ENCODE results near the gene ATG101. TPM values are rescaled to one million over a fixed set of nuclear protein-coding genes. Genes with fewer than 3 reads are reported as not detected.
A peak's percentile ranks its signal among the peaks of the same experiment; 100 is the strongest.

Gene ATG101
- total and polyA plus RNA-seq, 2 of the 13 experiments (the other 11 are each of a cell fraction or from before 2014, with no cell fraction given) = 58.2 to 67.7 TPM

DNA sequence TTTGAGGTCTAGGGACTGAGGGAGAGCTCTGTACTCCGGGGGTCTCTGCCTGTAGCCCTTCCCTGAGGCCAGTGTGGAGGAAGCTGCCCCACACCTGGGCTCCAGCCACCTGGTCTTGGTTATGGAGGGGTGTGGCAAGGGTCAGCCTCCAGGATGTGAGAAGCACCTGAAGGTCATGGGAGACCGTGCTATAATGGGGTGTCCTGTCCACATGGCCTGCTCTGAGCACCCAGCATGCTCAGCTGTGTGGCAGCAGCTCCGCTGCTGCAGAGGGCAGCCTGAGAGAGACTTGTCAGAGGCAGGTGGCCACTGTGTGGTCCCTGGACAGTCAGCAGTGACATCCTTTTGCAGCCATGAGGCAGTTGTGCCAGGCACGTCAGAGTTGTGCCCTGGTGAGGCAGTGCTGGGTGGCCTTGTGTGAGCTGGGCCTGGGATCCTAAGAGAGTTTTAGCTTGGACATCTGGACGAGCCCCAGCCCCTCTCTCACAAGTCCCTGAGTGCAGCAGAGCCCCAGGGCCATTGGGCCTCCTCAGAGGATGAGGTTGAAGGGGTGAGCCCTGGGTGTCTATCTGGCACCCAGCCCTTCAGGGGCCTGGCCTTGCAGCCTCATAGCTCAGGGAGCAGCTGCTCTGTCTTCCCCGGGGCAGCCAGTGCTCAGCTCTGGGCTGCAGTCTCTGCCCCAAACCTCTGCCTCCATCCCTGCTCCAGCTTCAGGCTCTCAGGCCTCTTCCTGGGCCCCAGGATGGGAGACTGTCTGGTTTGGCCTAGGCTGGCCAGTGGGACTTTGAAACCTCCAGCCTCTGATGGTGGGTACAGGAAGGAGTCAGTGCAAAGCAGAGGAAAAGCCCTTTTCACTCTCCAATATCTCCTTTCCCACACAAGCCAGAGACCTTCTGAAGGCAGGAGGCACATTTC, 7.4 kb upstream of the ATG101 start (continued):
- TF ChIP-seq MIER3 (CRISPR knock-in tag; IDR thresholded peaks at IDR 0.05; ENCODE audit: borderline replicate concordance) (no peak), PRPF4 (IDR thresholded peaks at IDR 0.05; ENCODE audit: low read depth, low read length, poor library complexity, severe bottlenecking) (no peak), CHCHD3 (CRISPR knock-in tag; IDR thresholded peaks at IDR 0.05) (no peak), ZBTB8A (CRISPR knock-in tag; IDR thresholded peaks at IDR 0.05; ENCODE audit: borderline replicate concordance, low read depth) (no peak), ZC3H4 (CRISPR knock-in tag; IDR thresholded peaks at IDR 0.05; ENCODE audit: borderline replicate concordance) (no peak), KAT7 (CRISPR knock-in tag; IDR thresholded peaks at IDR 0.05; ENCODE audit: borderline replicate concordance) (no peak), PHF21A (CRISPR knock-in tag; IDR thresholded peaks at IDR 0.05) (no peak), TEAD3 (CRISPR knock-in tag; optimal IDR thresholded peaks at IDR 0.05; ENCODE audit: borderline replicate concordance) (no peak), NFYC (CRISPR knock-in tag; IDR thresholded peaks at IDR 0.05) (no peak), ZNF670 (CRISPR knock-in tag; IDR thresholded peaks at IDR 0.05; ENCODE audit: borderline replicate concordance) (no peak), RBFOX2 (IDR thresholded peaks at IDR 0.05; ENCODE audit: low read depth, low read length) (0 out of 2 replicates have a peak, but pooled peaks have one; percentile 9), IRF2 (CRISPR knock-in tag; IDR thresholded peaks at IDR 0.05) (no peak), SRSF1 (optimal IDR thresholded peaks at IDR 0.05; ENCODE audit: low read depth, low read length) (peak; percentile 41), ZNF468 (CRISPR knock-in tag; IDR thresholded peaks at IDR 0.05) (no peak), BRD4 (CRISPR knock-in tag; IDR thresholded peaks at IDR 0.05) (no peak), ZZZ3 (CRISPR knock-in tag; IDR thresholded peaks at IDR 0.05; ENCODE audit: borderline replicate concordance) (no peak), WIZ (CRISPR knock-in tag; IDR thresholded peaks at IDR 0.05) (no peak)
- TF ChIP-seq, protein P1, sequence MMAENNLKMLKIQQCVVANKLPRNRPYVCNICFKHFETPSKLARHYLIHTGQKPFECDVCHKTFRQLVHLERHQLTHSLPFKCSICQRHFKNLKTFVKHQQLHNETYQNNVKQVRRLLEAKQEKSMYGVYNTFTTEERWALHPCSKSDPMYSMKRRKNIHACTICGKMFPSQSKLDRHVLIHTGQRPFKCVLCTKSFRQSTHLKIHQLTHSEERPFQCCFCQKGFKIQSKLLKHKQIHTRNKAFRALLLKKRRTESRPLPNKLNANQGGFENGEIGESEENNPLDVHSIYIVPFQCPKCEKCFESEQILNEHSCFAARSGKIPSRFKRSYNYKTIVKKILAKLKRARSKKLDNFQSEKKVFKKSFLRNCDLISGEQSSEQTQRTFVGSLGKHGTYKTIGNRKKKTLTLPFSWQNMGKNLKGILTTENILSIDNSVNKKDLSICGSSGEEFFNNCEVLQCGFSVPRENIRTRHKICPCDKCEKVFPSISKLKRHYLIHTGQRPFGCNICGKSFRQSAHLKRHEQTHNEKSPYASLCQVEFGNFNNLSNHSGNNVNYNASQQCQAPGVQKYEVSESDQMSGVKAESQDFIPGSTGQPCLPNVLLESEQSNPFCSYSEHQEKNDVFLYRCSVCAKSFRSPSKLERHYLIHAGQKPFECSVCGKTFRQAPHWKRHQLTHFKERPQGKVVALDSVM (CRISPR knock-in tag; IDR thresholded peaks at IDR 0.05) = no peak; the same call in 1 of the 2 replicates
- TF ChIP-seq, protein P2, sequence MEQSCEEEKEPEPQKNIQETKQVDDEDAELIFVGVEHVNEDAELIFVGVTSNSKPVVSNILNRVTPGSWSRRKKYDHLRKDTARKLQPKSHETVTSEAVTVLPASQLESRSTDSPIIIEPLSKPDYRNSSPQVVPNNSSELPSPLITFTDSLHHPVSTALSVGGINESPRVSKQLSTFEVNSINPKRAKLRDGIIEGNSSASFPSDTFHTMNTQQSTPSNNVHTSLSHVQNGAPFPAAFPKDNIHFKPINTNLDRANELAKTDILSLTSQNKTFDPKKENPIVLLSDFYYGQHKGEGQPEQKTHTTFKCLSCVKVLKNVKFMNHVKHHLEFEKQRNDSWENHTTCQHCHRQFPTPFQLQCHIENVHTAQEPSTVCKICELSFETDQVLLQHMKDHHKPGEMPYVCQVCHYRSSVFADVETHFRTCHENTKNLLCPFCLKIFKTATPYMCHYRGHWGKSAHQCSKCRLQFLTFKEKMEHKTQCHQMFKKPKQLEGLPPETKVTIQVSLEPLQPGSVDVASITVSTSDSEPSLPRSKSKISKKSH (CRISPR knock-in tag; IDR thresholded peaks at IDR 0.05; ENCODE audit: borderline replicate concordance) = no peak
- TF ChIP-seq, protein P3, sequence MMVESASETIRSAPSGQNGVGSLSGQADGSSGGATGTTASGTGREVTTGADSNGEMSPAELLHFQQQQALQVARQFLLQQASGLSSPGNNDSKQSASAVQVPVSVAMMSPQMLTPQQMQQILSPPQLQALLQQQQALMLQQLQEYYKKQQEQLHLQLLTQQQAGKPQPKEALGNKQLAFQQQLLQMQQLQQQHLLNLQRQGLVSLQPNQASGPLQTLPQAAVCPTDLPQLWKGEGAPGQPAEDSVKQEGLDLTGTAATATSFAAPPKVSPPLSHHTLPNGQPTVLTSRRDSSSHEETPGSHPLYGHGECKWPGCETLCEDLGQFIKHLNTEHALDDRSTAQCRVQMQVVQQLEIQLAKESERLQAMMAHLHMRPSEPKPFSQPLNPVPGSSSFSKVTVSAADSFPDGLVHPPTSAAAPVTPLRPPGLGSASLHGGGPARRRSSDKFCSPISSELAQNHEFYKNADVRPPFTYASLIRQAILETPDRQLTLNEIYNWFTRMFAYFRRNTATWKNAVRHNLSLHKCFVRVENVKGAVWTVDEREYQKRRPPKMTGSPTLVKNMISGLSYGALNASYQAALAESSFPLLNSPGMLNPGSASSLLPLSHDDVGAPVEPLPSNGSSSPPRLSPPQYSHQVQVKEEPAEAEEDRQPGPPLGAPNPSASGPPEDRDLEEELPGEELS (CRISPR knock-in tag; IDR thresholded peaks at IDR 0.05) = no peak; the same call in 1 of the 2 replicates
- TF ChIP-seq, protein P4, sequence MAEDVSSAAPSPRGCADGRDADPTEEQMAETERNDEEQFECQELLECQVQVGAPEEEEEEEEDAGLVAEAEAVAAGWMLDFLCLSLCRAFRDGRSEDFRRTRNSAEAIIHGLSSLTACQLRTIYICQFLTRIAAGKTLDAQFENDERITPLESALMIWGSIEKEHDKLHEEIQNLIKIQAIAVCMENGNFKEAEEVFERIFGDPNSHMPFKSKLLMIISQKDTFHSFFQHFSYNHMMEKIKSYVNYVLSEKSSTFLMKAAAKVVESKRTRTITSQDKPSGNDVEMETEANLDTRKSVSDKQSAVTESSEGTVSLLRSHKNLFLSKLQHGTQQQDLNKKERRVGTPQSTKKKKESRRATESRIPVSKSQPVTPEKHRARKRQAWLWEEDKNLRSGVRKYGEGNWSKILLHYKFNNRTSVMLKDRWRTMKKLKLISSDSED (CRISPR knock-in tag; IDR thresholded peaks at IDR 0.05) = no peak
- TF ChIP-seq, protein P5, sequence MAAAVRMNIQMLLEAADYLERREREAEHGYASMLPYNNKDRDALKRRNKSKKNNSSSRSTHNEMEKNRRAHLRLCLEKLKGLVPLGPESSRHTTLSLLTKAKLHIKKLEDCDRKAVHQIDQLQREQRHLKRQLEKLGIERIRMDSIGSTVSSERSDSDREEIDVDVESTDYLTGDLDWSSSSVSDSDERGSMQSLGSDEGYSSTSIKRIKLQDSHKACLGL (CRISPR knock-in tag; IDR thresholded peaks at IDR 0.05) = peak; percentile 41; the same call in 1 of the 2 replicates

All from HepG2 (cell line).